Activated CD8-positive, alpha-beta memory T cell treated with anti-CD3 and anti-CD28 coated beads, Interleukin-2, amount 10 ng/mL, durations not matched to agents 7 days and 5 days (primary cell): ENCODE measurements around the gene TEKTIP1. TPM values are rescaled to one million over a fixed set of nuclear protein-coding genes. Genes with fewer than 3 reads are reported as not detected.

ENCODE experiments used
- ATAC-seq: fragments of 150-1000 bp; cut with Tn5 transposase; one replicate; pipeline ENCODE4 v1.10.0; 2021; ENCODE audit warnings: moderate library complexity
- CTCF ChIA-PET: fragments of 350-600 bp; sonication (Branson Sonifier 250); formaldehyde crosslinking; loops from one replicate; lab custom pipeline; 2021; ENCODE audit warnings: antibody characterized with exemption; lab: Charles Lee
- DNase-seq: peaks from one replicate; pipeline ENCODE4 v3.0.0-alpha.2; 2020
- H3K27ac Mint-ChIP-seq: one replicate; pipeline ENCODE4 v1.8.0; 2021; ENCODE audit warnings: mild to moderate bottlenecking, mixed read lengths
- H3K27me3 Mint-ChIP-seq: one replicate; pipeline ENCODE4 v1.8.0; 2021; ENCODE audit warnings: mixed read lengths
- H3K36me3 Mint-ChIP-seq: one replicate; pipeline ENCODE4 v1.8.0; 2021; ENCODE audit warnings: mild to moderate bottlenecking, mixed read lengths
- H3K4me1 Mint-ChIP-seq: one replicate; pipeline ENCODE4 v1.8.0; 2021; ENCODE audit warnings: mixed read lengths
- H3K4me3 Mint-ChIP-seq: one replicate; pipeline ENCODE4 v1.8.0; 2021; ENCODE audit warnings: mild to moderate bottlenecking, moderate library complexity, mixed read lengths
- H3K9me3 Mint-ChIP-seq: one replicate; pipeline ENCODE4 v1.8.0; 2022; ENCODE audit warnings: low read depth, mixed read lengths
- total RNA-seq, 2 experiments: library from RNA; stranded (reverse); gene quantifications; one replicate each; pipeline ENCODE4 v1.2.3, GENCODE V29; 2021

The TEKTIP1 gene
- total RNA-seq, 2 experiments from 2014 or later = 5.7 to 7.2 TPM

GRCh38 chr19:3543150-3544057 lies 4.4 kb downstream of the TEKTIP1 start:
- ATAC-seq = no peak
- no peak for DNase-seq
- CTCF ChIA-PET = interaction anchor here (1.5 kb wide), 1 partner anchor 65 kb away, joined by 7 read pairs; no protein-coding TSS in a partner anchor
- peaks cover 5% of the 10 kb centered on the region for H3K4me1 Mint-ChIP-seq
- H3K36me3 Mint-ChIP-seq = peaks cover 6% of the 10 kb centered on the region
- H3K4me3 Mint-ChIP-seq = no peak overlapping the region
- H3K9me3 Mint-ChIP-seq = peaks cover 2% of the 10 kb centered on the region
- no peaks in the 10 kb centered on the region for H3K27me3 Mint-ChIP-seq
- H3K27ac Mint-ChIP-seq = no peak overlapping the region

GRCh38 chr19:3544058-3544376 lies 5.0 kb downstream of the TEKTIP1 start:
- Mint-ChIP-seq H3K27ac (no peak overlapping the region), H3K36me3 (peaks cover 6% of the 10 kb centered on the region), H3K27me3 (no peaks in the 10 kb centered on the region), H3K4me1 (peaks cover 5% of the 10 kb centered on the region), H3K9me3 (peaks cover 2% of the 10 kb centered on the region), H3K4me3 (no peak overlapping the region)
- CTCF ChIA-PET = interaction anchor here (1.2 to 5.4 kb wide), 4 partner anchors 13 to 75 kb away, joined by 3 to 77 read pairs (median 10); partner anchors contain the start of gene MFSD12
- ATAC-seq (no peak), DNase-seq (no peak)

- Mint-ChIP-seq H3K4me1 (peaks cover 5% of the 10 kb centered on the region), H3K27ac (peak overlapping the region; percentile 46), H3K9me3 (no peaks in the 10 kb centered on the region), H3K27me3 (no peaks in the 10 kb centered on the region), H3K4me3 (no peak overlapping the region), H3K36me3 (peaks cover 1% of the 10 kb centered on the region)
- ATAC-seq (peak; percentile 61), DNase-seq (peak; percentile 84)
- CTCF ChIA-PET = interaction anchor here (0.5 to 5.4 kb wide), 22 partner anchors 9 to 343 kb away, joined by 3 to 77 read pairs (median 4); partner anchors contain the start of genes DOHH, FZR1, GIPC3 and MFSD12
These were observed 6.0 kb downstream of the TEKTIP1 start for GRCh38 chr19:3544742-3545668.

GRCh38 chr19:3545669-3546034 lies 6.7 kb downstream of the TEKTIP1 start:
- H3K27ac Mint-ChIP-seq = no peak overlapping the region
- ATAC-seq = no peak
- H3K36me3 Mint-ChIP-seq = no peaks in the 10 kb centered on the region
- DNase-seq = no peak
- no peak overlapping the region for H3K4me3 Mint-ChIP-seq
- CTCF ChIA-PET = interaction anchor here (0.7 to 5.4 kb wide), 12 partner anchors 9 to 146 kb away, joined by 3 to 77 read pairs (median 5); partner anchors contain the start of genes FZR1, GIPC3 and MFSD12
- no peaks in the 10 kb centered on the region for H3K27me3 Mint-ChIP-seq
- no peaks in the 10 kb centered on the region for H3K9me3 Mint-ChIP-seq
- H3K4me1 Mint-ChIP-seq = peaks cover 5% of the 10 kb centered on the region

- no peaks in the 10 kb centered on the region for H3K27me3 Mint-ChIP-seq
- no peak overlapping the region for H3K4me3 Mint-ChIP-seq
- ATAC-seq = no peak
- peaks cover 6% of the 10 kb centered on the region for H3K4me1 Mint-ChIP-seq
- CTCF ChIA-PET = interaction anchor here (0.9 to 5.4 kb wide), 10 partner anchors 10 to 241 kb away, joined by 3 to 77 read pairs (median 6); partner anchors contain the start of genes GIPC3 and MFSD12
- DNase-seq = no peak
- no peaks in the 10 kb centered on the region for H3K9me3 Mint-ChIP-seq
- H3K27ac Mint-ChIP-seq = no peak overlapping the region
- no peaks in the 10 kb centered on the region for H3K36me3 Mint-ChIP-seq
These were observed 7.1 kb downstream of the TEKTIP1 start for GRCh38 chr19:3546119-3546518.

- peaks cover 8% of the 10 kb centered on the region for H3K4me1 Mint-ChIP-seq
- no peaks in the 10 kb centered on the region for H3K27me3 Mint-ChIP-seq
- CTCF ChIA-PET = interaction anchor here (1.2 to 5.4 kb wide), 5 partner anchors 10 to 140 kb away, joined by 3 to 77 read pairs (median 3); partner anchors contain the start of genes DOHH and MFSD12
- no peaks in the 10 kb centered on the region for H3K36me3 Mint-ChIP-seq
- DNase-seq (peak; percentile 56), ATAC-seq (no peak)
- no peak overlapping the region for H3K27ac Mint-ChIP-seq
- no peaks in the 10 kb centered on the region for H3K9me3 Mint-ChIP-seq
- H3K4me3 Mint-ChIP-seq = no peak overlapping the region
These were observed 8.3 kb downstream of the TEKTIP1 start for GRCh38 chr19:3547301-3547731.

- H3K4me1 Mint-ChIP-seq = peaks cover 8% of the 10 kb centered on the region
These were observed 8.9 kb downstream of the TEKTIP1 start for GRCh38 chr19:3547767-3548282.

GRCh38 chr19:3548606-3549005 lies 9.6 kb downstream of the TEKTIP1 start:
- no peak overlapping the region for H3K27ac Mint-ChIP-seq
- no peak for DNase-seq
- H3K27me3 Mint-ChIP-seq = no peaks in the 10 kb centered on the region
- H3K36me3 Mint-ChIP-seq = no peaks in the 10 kb centered on the region
- H3K4me3 Mint-ChIP-seq = no peak overlapping the region
- no peak for ATAC-seq
- H3K4me1 Mint-ChIP-seq = peaks cover 12% of the 10 kb centered on the region
- CTCF ChIA-PET = interaction anchor here (1.2 to 5.4 kb wide), 3 partner anchors 9 to 48 kb away, joined by 3 to 77 read pairs (median 3); partner anchors contain the start of genes DOHH and MFSD12
- no peaks in the 10 kb centered on the region for H3K9me3 Mint-ChIP-seq

More at GRCh38 chr19:3547767-3548282, 8.9 kb downstream of the TEKTIP1 start:
- Mint-ChIP-seq H3K9me3 (no peaks in the 10 kb centered on the region), H3K36me3 (no peaks in the 10 kb centered on the region), H3K27me3 (no peaks in the 10 kb centered on the region), H3K4me3 (no peak overlapping the region), H3K27ac (no peak overlapping the region)
- ATAC-seq = no peak
- CTCF ChIA-PET = interaction anchor here (1.2 to 5.4 kb wide), 4 partner anchors 9 to 47 kb away, joined by 3 to 77 read pairs (median 4); partner anchors contain the start of genes DOHH and MFSD12
- DNase-seq = no peak

- Mint-ChIP-seq H3K4me3 (no peak overlapping the region), H3K9me3 (no peaks in the 10 kb centered on the region), H3K4me1 (peaks cover 20% of the 10 kb centered on the region), H3K27me3 (no peaks in the 10 kb centered on the region), H3K36me3 (no peaks in the 10 kb centered on the region), H3K27ac (peak overlapping the region; percentile 2)
- DNase-seq (no peak), ATAC-seq (no peak)
- CTCF ChIA-PET = no interaction called here
These were observed 10.8 kb downstream of the TEKTIP1 start for GRCh38 chr19:3549816-3550215.

- no peaks in the 10 kb centered on the region for H3K9me3 Mint-ChIP-seq
- H3K27me3 Mint-ChIP-seq = no peaks in the 10 kb centered on the region
- no peak overlapping the region for H3K4me3 Mint-ChIP-seq
- ATAC-seq (no peak), DNase-seq (no peak)
- H3K27ac Mint-ChIP-seq = no peak overlapping the region
- H3K4me1 Mint-ChIP-seq = peaks cover 28% of the 10 kb centered on the region
- CTCF ChIA-PET = no interaction called here
- no peaks in the 10 kb centered on the region for H3K36me3 Mint-ChIP-seq
These were observed 12.2 kb downstream of the TEKTIP1 start for GRCh38 chr19:3550947-3551791.

GRCh38 chr19:3551792-3552095 lies 12.8 kb downstream of the TEKTIP1 start:
- no peak for ATAC-seq
- Mint-ChIP-seq H3K27me3 (no peaks in the 10 kb centered on the region), H3K36me3 (peaks cover 1% of the 10 kb centered on the region), H3K9me3 (no peaks in the 10 kb centered on the region), H3K4me1 (peaks cover 33% of the 10 kb centered on the region), H3K4me3 (no peak overlapping the region), H3K27ac (no peak overlapping the region)
- CTCF ChIA-PET = no interaction called here
- DNase-seq = no peak
